Memory B cell (primary cell): ENCODE results near the gene CRK.
"Not testable (repeated sequence)": the region's sequence is repeated elsewhere in the genome, so short reads cannot be mapped to it uniquely, and the experiment has no call there.

Source experiments
- ATAC-seq: fragments of 150-1000 bp; cut with Tn5 transposase; 2 replicates; pipeline ENCODE4 v1.10.0; 2021; ENCODE audit warnings: low read depth, mild to moderate bottlenecking, moderate library complexity
- DNase-seq, 2 donors: peaks; one replicate each; pipeline ENCODE4 v3.0.0; 2022; ENCODE audit warnings: low spot score in 2 of 2
- H3K27ac Mint-ChIP-seq: one replicate; pipeline ENCODE4 v1.8.0; 2022; ENCODE audit warnings: mild to moderate bottlenecking, moderate library complexity, mixed read lengths
- H3K27me3 Mint-ChIP-seq: one replicate; pipeline ENCODE4 v1.8.0; 2022; ENCODE audit warnings: mixed read lengths
- H3K36me3 Mint-ChIP-seq: one replicate; pipeline ENCODE4 v1.8.0; 2022; ENCODE audit warnings: mild to moderate bottlenecking, mixed read lengths
- H3K4me1 Mint-ChIP-seq: one replicate; pipeline ENCODE4 v1.8.0; 2022; ENCODE audit warnings: mixed read lengths
- H3K4me3 Mint-ChIP-seq: one replicate; pipeline ENCODE4 v1.8.0; 2022; ENCODE audit warnings: mild to moderate bottlenecking, moderate library complexity, mixed read lengths
- H3K9me3 Mint-ChIP-seq: one replicate; pipeline ENCODE4 v1.8.0; 2022; ENCODE audit warnings: mixed read lengths

Gene CRK

GRCh38 chr17:1413281-1413791 is 42.7 kb downstream of the CRK start:
- Mint-ChIP-seq H3K36me3 (peaks cover 8% of the 10 kb centered on the region), H3K27ac (no peak overlapping the region), H3K4me3 (no peak overlapping the region), H3K9me3 (no peaks in the 10 kb centered on the region), H3K27me3 (no peaks in the 10 kb centered on the region), H3K4me1 (peaks cover 5% of the 10 kb centered on the region)
- DNase-seq (no peak), ATAC-seq (no peak)

- H3K27ac Mint-ChIP-seq: no peak overlapping the region
- H3K36me3 Mint-ChIP-seq: peaks cover 5% of the 10 kb centered on the region
- H3K4me3 Mint-ChIP-seq: no peak overlapping the region
- H3K27me3 Mint-ChIP-seq: no peaks in the 10 kb centered on the region
- H3K4me1 Mint-ChIP-seq: peaks cover 5% of the 10 kb centered on the region
- DNase-seq: no peak
- H3K9me3 Mint-ChIP-seq: no peaks in the 10 kb centered on the region
- ATAC-seq: no peak
Measured at GRCh38 chr17:1412185-1413110, 43.6 kb downstream of the CRK start.

- DNase-seq: no peak
- Mint-ChIP-seq H3K4me1 (peaks cover 13% of the 10 kb centered on the region), H3K4me3 (no peak overlapping the region), H3K27ac (no peak overlapping the region), H3K27me3 (no peaks in the 10 kb centered on the region), H3K36me3 (no peaks in the 10 kb centered on the region), H3K9me3 (no peaks in the 10 kb centered on the region)
- no peak for ATAC-seq
Measured at GRCh38 chr17:1402262-1402586, 53.8 kb downstream of the CRK start.

- Mint-ChIP-seq H3K27me3 (no peaks in the 10 kb centered on the region), H3K27ac (peak within 1 kb of the TSS; percentile 98), H3K36me3 (peaks cover 3% of the 10 kb centered on the region), H3K4me3 (peak within 1 kb of the TSS; percentile 95), H3K9me3 (no peaks in the 10 kb centered on the region), H3K4me1 (peaks cover 19% of the 10 kb centered on the region)
- ATAC-seq (peak; percentile 88), DNase-seq (peak; percentile 91 to 94)
Measured at GRCh38 chr17:1399679-1400512, 56.1 kb downstream of the CRK start, which contains the start of gene YWHAE. Gene YWHAE (minus strand): TSS chr17:1400222. CDS start chr17:1400110, 112 bp downstream.

- DNase-seq (no peak), ATAC-seq (peak; percentile 19)
- Mint-ChIP-seq H3K4me1 (peaks cover 20% of the 10 kb centered on the region), H3K27me3 (no peaks in the 10 kb centered on the region), H3K27ac (peak overlapping the region; percentile 98), H3K9me3 (no peaks in the 10 kb centered on the region), H3K4me3 (peak overlapping the region; percentile 95), H3K36me3 (peaks cover 3% of the 10 kb centered on the region)
Measured at GRCh38 chr17:1398931-1399678, 56.9 kb downstream of the CRK start.

- Mint-ChIP-seq H3K27ac (peak overlapping the region; percentile 98), H3K27me3 (no peaks in the 10 kb centered on the region), H3K4me3 (peak overlapping the region; percentile 95), H3K36me3 (peaks cover 3% of the 10 kb centered on the region), H3K9me3 (no peaks in the 10 kb centered on the region), H3K4me1 (peaks cover 26% of the 10 kb centered on the region)
- DNase-seq: no peak
- ATAC-seq: no peak
Measured at GRCh38 chr17:1398028-1398427, 58.0 kb downstream of the CRK start.

- ATAC-seq, H3K36me3 Mint-ChIP-seq, DNase-seq, H3K27me3 Mint-ChIP-seq, H3K9me3 Mint-ChIP-seq, H3K4me3 Mint-ChIP-seq: not testable (repeated sequence)
- Mint-ChIP-seq H3K4me1 (peaks cover 31% of the 10 kb centered on the region), H3K27ac (peak overlapping the region; percentile 98)
Measured at GRCh38 chr17:1395876-1396665, 60.0 kb downstream of the CRK start.

- H3K9me3 Mint-ChIP-seq: no peaks in the 10 kb centered on the region
- H3K27me3 Mint-ChIP-seq: no peaks in the 10 kb centered on the region
- peaks cover 27% of the 10 kb centered on the region for H3K4me1 Mint-ChIP-seq
- peaks cover 3% of the 10 kb centered on the region for H3K36me3 Mint-ChIP-seq
- DNase-seq: no peak
- H3K4me3 Mint-ChIP-seq: no peak overlapping the region
- peak overlapping the region; percentile 60 for H3K27ac Mint-ChIP-seq
- no peak for ATAC-seq
Measured at GRCh38 chr17:1391577-1391976, 64.5 kb downstream of the CRK start.

- Mint-ChIP-seq H3K4me1 (peaks cover 29% of the 10 kb centered on the region), H3K27ac (peak overlapping the region; percentile 67), H3K4me3 (no peak overlapping the region), H3K9me3 (no peaks in the 10 kb centered on the region), H3K36me3 (no peaks in the 10 kb centered on the region), H3K27me3 (no peaks in the 10 kb centered on the region)
- DNase-seq: no peak
- no peak for ATAC-seq
Measured at GRCh38 chr17:1390432-1391367, 65.3 kb downstream of the CRK start.

GRCh38 chr17:1387490-1388227 is 68.4 kb downstream of the CRK start:
- not testable (repeated sequence) for H3K36me3 Mint-ChIP-seq, H3K27me3 Mint-ChIP-seq, H3K4me3 Mint-ChIP-seq, H3K9me3 Mint-ChIP-seq, DNase-seq, ATAC-seq, H3K27ac Mint-ChIP-seq
- H3K4me1 Mint-ChIP-seq: peaks cover 27% of the 10 kb centered on the region

GRCh38 chr17:1386675-1387190 is 69.3 kb downstream of the CRK start:
- not testable (repeated sequence) for ATAC-seq, DNase-seq, H3K36me3 Mint-ChIP-seq, H3K9me3 Mint-ChIP-seq, H3K27me3 Mint-ChIP-seq, H3K27ac Mint-ChIP-seq, H3K4me3 Mint-ChIP-seq
- peaks cover 21% of the 10 kb centered on the region for H3K4me1 Mint-ChIP-seq
